Stimulated activated naive CD8-positive, alpha-beta T cell treated with anti-CD3 and anti-CD28 coated beads, Interleukin-15, amount 100 ng/mL, for 72 hours (primary cell): ENCODE results near the gene IGF2R.
"Not testable (repeated sequence)": the region's sequence is repeated elsewhere in the genome, so short reads cannot be mapped to it uniquely, and the experiment has no call there.

ENCODE experiments used
- ATAC-seq: fragments of 150-1000 bp; cut with Tn5 transposase; 2 replicates; pipeline ENCODE4 v1.10.0; 2021; ENCODE audit warnings: mild to moderate bottlenecking, moderate library complexity
- DNase-seq, 2 donors: peaks; one replicate each; pipeline ENCODE4 v3.0.0; 2021 to 2022
- H3K27ac Mint-ChIP-seq, 2 donors: one replicate each; pipeline ENCODE4 v1.8.0; 2022; ENCODE audit warnings: mild to moderate bottlenecking in 2 of 2, mixed read lengths in 2 of 2, moderate library complexity in 2 of 2
- H3K27me3 Mint-ChIP-seq: one replicate; pipeline ENCODE4 v1.8.0; 2022; ENCODE audit warnings: mixed read lengths
- H3K4me1 Mint-ChIP-seq: one replicate; pipeline ENCODE4 v1.8.0; 2022; ENCODE audit warnings: mild to moderate bottlenecking, mixed read lengths
- H3K4me3 Mint-ChIP-seq, 2 donors: one replicate each; pipeline ENCODE4 v1.8.0; 2022; ENCODE audit warnings: mild to moderate bottlenecking in 2 of 2, mixed read lengths in 2 of 2, moderate library complexity in 1 of 2
- H3K9me3 Mint-ChIP-seq, 2 donors: one replicate each; pipeline ENCODE4 v1.8.0; 2022; ENCODE audit warnings: mixed read lengths in 2 of 2

IGF2R gene

DNA sequence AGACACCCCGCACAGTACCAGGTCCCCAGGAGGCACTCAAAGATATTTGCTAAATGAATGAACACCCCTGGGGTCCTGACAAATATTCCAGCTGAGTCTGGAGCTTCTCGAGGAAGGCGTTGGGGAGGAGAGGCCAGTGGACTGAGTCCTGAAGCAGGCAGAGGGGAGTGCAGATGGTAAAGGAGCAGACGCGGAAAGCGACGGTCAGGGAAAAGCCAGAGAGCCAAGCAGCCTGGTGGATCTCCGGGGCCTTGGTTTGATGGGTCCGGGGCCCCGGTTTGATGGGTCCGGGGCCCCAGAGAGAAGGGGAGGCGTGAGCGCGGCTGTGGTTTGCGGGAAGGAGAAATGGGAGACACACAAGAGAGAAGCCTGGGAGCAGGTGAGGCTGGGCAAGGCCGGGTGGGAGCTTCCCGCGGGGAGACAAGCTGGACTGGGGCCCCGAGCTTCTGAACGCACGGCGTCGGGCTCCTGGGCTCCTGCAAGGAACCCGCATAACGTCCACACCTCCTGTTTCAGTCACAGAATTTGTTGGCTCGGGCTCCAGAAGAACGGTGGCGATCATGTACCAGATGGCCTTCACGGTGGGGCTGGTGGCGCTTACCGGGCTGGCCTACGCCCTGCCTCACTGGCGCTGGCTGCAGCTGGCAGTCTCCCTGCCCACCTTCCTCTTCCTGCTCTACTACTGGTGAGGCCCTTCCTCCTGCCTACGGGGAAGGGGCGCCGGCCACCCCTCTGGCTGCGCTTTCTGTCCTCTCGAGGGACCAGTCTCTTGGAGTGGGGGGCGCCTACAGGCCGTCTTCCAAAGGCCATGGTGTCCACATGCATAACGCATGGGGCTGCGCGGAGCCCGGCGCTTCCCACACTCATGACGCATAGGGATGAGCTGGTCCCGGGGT lies 164.8 kb downstream of the IGF2R start:
- Mint-ChIP-seq H3K9me3 (no peaks in the 10 kb centered on the region), H3K4me1 (no peaks in the 10 kb centered on the region), H3K27me3 (peaks cover 15% of the 10 kb centered on the region), H3K4me3 (no peak overlapping the region), H3K27ac (peak overlapping the region in 1 of 2 donors; percentile 64)
- DNase-seq, result no peak
- ATAC-seq, result no peak

DNA sequence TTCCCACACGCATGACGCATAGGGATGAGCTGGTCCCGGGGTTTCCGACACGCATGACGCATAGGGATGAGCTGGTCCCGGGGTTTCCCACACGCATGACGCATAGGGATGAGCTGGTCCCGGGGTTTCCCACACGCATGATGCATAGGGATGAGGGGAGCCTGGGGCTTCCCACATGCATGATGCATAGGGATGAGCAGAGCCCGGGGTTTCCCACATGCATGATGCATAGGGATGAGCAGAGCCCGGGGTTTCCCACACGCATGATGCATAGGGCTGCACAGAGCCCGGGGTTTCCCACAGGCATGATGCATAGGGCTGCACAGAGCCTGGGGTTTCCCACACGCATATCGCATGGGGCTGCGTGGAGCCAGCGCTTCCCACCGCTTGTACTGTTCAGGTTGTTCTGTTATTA lies 165.5 kb downstream of the IGF2R start:
- peak; percentile 47 for ATAC-seq
- H3K9me3 Mint-ChIP-seq, result not testable (repeated sequence)

GRCh38 chr6:160134779-160135547 lies 166.1 kb downstream of the IGF2R start:
- peaks cover 7% of the 10 kb centered on the region for H3K4me1 Mint-ChIP-seq
- H3K9me3 Mint-ChIP-seq, result no peaks in the 10 kb centered on the region
- no peak overlapping the region for H3K4me3 Mint-ChIP-seq
- peaks cover 15% of the 10 kb centered on the region for H3K27me3 Mint-ChIP-seq
- no peak for DNase-seq
- peak overlapping the region; percentile 4 to 77 for H3K27ac Mint-ChIP-seq
- ATAC-seq, result no peak

More for the DNA sequence above, 165.5 kb downstream of the IGF2R start:
- not testable (repeated sequence) for H3K27ac Mint-ChIP-seq, H3K4me1 Mint-ChIP-seq, H3K4me3 Mint-ChIP-seq
- peaks cover 15% of the 10 kb centered on the region for H3K27me3 Mint-ChIP-seq
- peak in 1 of 2 donors; percentile 21 for DNase-seq

DNA sequence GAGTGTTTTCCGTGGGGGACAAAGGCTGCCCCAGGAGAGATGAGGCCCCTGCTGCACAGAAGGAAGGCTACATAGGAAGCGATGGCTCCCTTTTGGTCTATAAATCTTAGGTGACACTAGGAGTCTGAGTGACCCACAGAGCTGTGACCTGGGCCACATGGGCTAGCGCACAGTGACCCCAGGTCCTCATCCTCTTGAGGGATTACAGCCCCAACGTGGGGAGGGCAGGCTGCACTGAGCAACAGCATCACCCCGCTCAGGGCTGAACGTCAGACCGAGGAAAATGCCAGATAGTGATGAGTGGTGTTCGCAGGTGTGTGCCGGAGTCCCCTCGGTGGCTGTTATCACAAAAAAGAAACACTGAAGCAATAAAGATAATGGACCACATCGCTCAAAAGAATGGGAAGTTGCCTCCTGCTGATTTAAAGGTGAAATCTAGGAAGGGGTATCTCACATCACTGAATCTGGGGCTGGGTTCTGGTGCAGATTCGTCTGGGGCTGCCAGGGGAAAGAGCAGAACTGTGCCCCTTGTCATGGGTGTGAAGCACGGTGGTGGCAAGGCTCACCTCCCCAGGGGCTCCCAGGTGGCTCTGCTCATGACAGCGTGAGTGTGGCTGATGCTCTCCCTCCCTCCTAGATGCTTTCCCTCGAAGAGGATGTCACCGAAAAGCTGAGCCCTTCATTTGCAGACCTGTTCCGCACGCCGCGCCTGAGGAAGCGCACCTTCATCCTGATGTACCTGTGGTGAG lies 167.2 kb downstream of the IGF2R start:
- no peaks in the 10 kb centered on the region for H3K9me3 Mint-ChIP-seq
- no peak overlapping the region for H3K4me3 Mint-ChIP-seq
- peaks cover 7% of the 10 kb centered on the region for H3K4me1 Mint-ChIP-seq
- DNase-seq (no peak), ATAC-seq (no peak)
- peaks cover 15% of the 10 kb centered on the region for H3K27me3 Mint-ChIP-seq
- H3K27ac Mint-ChIP-seq, result no peak overlapping the region

DNA sequence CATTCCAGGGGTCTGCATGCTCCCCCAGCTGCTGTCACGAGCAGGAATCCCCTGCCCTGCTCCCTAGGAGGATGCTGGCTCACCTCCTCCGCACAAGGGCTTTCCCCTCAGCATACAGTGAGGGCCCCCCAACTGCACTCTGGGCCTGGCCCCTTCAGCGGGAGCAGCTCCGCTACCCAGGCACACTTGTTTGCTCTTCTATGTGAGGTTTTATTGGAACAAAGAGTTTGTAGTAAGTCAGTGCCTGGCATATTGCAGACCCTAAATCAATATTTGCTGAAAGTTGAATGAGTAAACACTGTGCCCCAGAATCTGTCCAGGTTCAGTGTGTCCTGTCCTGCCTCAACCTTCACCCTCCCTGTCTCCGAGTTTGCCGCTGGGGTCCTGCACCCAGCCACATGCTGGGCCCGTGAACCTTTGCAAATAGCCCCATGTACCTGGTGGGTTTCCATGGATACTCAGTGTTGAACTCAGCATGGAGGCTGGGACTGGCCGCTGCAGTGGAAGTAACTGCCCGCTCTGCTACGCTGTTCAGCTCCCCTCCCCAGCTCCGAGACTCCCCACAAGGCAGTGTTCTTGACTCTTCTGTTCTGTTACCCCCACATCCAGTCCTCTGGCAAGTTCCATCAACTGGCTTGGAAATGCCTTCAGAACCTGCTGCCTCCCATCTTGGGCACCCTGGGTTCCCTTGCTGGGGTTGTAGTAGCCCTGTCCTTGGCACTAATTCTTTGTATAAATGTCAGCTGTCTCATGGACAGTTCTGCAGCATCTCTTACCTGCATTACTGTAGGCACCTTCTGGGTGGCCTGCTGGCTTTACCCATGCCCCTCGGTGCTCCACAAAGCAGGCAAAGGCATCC lies 168.5 kb downstream of the IGF2R start:
- no peak for ATAC-seq
- Mint-ChIP-seq H3K27me3 (peaks cover 15% of the 10 kb centered on the region), H3K27ac (peak overlapping the region in 1 of 2 donors; percentile 88), H3K4me3 (no peak overlapping the region), H3K9me3 (no peaks in the 10 kb centered on the region), H3K4me1 (peaks cover 7% of the 10 kb centered on the region)
- no peak for DNase-seq

- H3K4me3 Mint-ChIP-seq, result no peak overlapping the region
- H3K4me1 Mint-ChIP-seq, result peaks cover 7% of the 10 kb centered on the region
- ATAC-seq (peak; percentile 48), DNase-seq (peak; percentile 41 to 55)
- H3K9me3 Mint-ChIP-seq, result no peaks in the 10 kb centered on the region
- H3K27ac Mint-ChIP-seq, result no peak overlapping the region
- H3K27me3 Mint-ChIP-seq, result peaks cover 15% of the 10 kb centered on the region
These were observed 169.3 kb downstream of the IGF2R start for GRCh38 chr6:160137989-160138835.

DNA sequence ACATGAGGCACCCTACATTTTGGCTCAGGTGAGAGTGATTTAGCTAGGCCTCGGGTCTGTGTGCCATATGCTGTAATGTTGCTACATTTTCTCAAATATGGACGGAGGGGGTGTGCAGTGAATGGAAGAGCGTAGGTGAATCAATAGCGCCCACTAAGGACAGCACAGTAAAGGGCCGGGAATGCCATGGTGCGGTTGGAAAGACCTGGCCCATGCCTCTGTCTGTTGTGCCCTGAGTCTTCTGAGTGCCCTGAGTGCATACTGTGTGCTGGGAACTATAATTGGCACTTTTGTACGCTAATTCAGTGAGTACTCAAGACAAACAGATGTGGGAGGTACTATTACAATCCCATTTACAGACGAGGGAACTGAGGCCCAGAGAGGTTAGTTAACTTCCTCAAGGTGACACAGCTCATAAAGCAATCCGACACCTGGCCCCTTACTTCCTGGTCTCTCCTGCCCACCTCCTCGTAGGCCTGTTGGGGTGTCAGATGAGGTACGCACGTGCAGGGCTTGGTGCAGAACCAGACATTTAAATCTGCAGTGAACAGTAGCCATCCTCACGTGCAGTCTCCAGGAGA lies 170.0 kb downstream of the IGF2R start:
- ATAC-seq, result no peak
- no peaks in the 10 kb centered on the region for H3K9me3 Mint-ChIP-seq
- H3K4me3 Mint-ChIP-seq, result no peak overlapping the region

GRCh38 chr6:160139420-160139851 lies 170.6 kb downstream of the IGF2R start:
- H3K9me3 Mint-ChIP-seq, result peaks cover 0 to 3% of the 10 kb centered on the region in 2 donors
- peaks cover 7% of the 10 kb centered on the region for H3K4me1 Mint-ChIP-seq
- H3K27ac Mint-ChIP-seq, result peak overlapping the region in 1 of 2 donors; percentile 71
- no peak for DNase-seq
- peak; percentile 29 for ATAC-seq
- H3K4me3 Mint-ChIP-seq, result no peak overlapping the region
- peaks cover 15% of the 10 kb centered on the region for H3K27me3 Mint-ChIP-seq

More for the DNA sequence above, 170.0 kb downstream of the IGF2R start:
- DNase-seq, result no peak
- H3K27ac Mint-ChIP-seq, result no peak overlapping the region
- H3K4me1 Mint-ChIP-seq, result peaks cover 7% of the 10 kb centered on the region
- H3K27me3 Mint-ChIP-seq, result peaks cover 15% of the 10 kb centered on the region

DNA sequence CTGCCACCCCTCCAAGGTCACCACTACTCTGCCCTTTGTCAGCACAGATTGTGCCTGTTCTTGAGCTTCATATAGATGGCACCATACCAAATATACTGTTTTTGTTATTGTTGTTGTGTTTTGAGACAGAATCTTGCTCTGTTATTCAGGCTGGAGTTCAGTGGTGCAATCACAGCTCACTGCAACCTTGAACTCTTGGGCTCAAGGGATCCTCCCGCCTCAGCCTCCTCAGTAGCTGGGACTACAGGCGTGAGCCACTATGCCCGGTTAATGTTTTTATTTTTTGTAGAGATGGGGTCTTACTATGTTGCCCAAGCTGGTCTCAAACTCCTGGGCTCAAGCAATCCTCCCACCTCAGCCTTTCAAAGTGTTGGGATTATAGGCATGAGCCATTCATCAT lies 171.6 kb downstream of the IGF2R start:
- not testable (repeated sequence) for H3K4me1 Mint-ChIP-seq, DNase-seq, H3K4me3 Mint-ChIP-seq, H3K9me3 Mint-ChIP-seq, H3K27ac Mint-ChIP-seq, ATAC-seq
- H3K27me3 Mint-ChIP-seq, result peaks cover 15% of the 10 kb centered on the region

GRCh38 chr6:160141001-160141726 lies 172.3 kb downstream of the IGF2R start:
- H3K4me1 Mint-ChIP-seq, result peaks cover 7% of the 10 kb centered on the region
- no peak for ATAC-seq
- peaks cover 11% of the 10 kb centered on the region for H3K27me3 Mint-ChIP-seq
- H3K27ac Mint-ChIP-seq, result no peak overlapping the region
- no peak overlapping the region for H3K4me3 Mint-ChIP-seq
- no peak for DNase-seq
- H3K9me3 Mint-ChIP-seq, result peaks cover 0 to 4% of the 10 kb centered on the region in 2 donors

- Mint-ChIP-seq H3K4me1 (peaks cover 7% of the 10 kb centered on the region), H3K27me3 (peaks cover 7% of the 10 kb centered on the region), H3K4me3 (no peak overlapping the region), H3K9me3 (peaks cover 0 to 4% of the 10 kb centered on the region in 2 donors), H3K27ac (peak overlapping the region in 1 of 2 donors; percentile 36)
- no peak for ATAC-seq
- DNase-seq, result no peak
These were observed 173.3 kb downstream of the IGF2R start for GRCh38 chr6:160142115-160142715.

DNA sequence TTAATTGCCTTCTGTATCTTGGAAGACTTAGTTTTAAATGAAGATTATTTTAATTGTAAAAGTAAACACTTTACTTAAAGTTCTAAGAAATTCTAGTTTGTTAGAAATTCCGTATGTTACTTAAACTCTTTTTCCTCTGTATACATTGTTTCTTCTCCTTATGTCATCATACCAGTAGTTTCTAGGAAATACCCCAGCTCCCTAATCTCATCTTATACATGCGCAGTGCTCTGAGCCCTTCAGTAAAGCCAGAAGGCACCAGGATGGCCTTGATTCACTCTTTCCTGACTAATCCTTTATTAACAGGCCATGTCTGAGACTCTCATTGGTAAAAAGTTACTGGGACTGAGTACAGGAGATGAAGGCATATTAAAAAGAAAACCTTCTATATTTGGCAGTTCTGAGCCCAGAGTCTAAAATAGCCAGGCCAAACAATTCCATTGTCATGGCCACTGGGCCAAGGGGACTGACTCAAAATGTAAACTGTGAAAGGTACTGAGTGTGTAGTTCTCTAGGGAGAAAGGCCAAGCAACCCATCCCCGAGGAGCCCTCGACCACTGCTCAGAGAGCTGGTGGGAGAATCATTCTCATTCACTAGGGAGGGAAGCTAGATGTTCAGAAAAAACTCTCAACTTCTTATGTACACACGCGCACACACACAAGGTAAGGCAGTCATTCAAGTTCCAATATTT lies 177.7 kb downstream of the IGF2R start:
- H3K4me3 Mint-ChIP-seq, result no peak overlapping the region
- H3K27ac Mint-ChIP-seq, result no peak overlapping the region
- H3K27me3 Mint-ChIP-seq, result no peaks in the 10 kb centered on the region
- H3K4me1 Mint-ChIP-seq, result no peaks in the 10 kb centered on the region
- peaks cover 4 to 5% of the 10 kb centered on the region in 2 donors for H3K9me3 Mint-ChIP-seq
- ATAC-seq (no peak), DNase-seq (no peak)
